IMR-90 (cell line): ENCODE results near the gene KIF6.

Source experiments
- BHLHE40 ChIP-seq: fragments of 150-350 bp; IDR thresholded peaks from 2 replicates; pipeline ENCODE4 v1.6.1; 2016; ENCODE audit warnings: mild to moderate bottlenecking, low read depth, low read length
- TF ChIP-seq, protein P1 (sequence below): conservative IDR thresholded peaks from 2 replicates; pipeline ENCODE4 v1.5.1; 2012; ENCODE audit warnings: mild to moderate bottlenecking, low read depth, low read length, improper control_type of control experiment

DNA sequence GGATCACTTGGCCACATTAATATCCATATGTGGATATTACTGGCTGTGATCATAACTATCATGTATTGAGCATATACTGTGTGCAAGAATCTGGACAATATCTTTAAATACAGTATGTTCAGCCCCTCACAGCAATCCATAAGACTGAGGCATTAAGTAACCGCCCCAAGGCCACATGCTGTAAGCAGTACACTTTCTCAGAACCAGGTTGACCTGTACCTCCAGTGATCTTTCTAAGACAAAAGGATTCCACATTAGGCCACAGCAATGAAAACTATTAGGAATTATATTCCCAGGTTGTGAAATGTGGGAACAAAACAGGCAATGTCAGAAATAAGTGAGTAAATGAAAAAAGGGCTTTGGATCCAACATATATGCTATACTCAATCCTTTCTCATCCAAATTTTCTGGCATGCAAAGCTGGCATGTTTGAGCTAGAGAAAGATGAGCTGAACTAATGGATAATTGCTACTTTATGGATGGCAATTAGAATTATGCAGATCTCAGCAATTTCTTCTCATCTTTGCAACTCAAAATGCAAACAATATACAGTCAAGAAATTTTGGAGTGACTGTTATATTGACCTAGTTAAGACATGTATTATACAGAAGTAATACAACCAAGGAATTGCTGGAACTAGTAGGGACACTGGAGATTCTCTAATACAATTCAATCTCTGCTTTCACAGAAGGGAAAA lies 86.9 kb downstream of the KIF6 start:
- no peak for TF ChIP-seq BHLHE40
- TF ChIP-seq, protein P1, sequence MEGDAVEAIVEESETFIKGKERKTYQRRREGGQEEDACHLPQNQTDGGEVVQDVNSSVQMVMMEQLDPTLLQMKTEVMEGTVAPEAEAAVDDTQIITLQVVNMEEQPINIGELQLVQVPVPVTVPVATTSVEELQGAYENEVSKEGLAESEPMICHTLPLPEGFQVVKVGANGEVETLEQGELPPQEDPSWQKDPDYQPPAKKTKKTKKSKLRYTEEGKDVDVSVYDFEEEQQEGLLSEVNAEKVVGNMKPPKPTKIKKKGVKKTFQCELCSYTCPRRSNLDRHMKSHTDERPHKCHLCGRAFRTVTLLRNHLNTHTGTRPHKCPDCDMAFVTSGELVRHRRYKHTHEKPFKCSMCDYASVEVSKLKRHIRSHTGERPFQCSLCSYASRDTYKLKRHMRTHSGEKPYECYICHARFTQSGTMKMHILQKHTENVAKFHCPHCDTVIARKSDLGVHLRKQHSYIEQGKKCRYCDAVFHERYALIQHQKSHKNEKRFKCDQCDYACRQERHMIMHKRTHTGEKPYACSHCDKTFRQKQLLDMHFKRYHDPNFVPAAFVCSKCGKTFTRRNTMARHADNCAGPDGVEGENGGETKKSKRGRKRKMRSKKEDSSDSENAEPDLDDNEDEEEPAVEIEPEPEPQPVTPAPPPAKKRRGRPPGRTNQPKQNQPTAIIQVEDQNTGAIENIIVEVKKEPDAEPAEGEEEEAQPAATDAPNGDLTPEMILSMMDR = no peak
